B cell (primary cell): ENCODE results near the gene HIC1. TPM values are rescaled to one million over a fixed set of nuclear protein-coding genes. Genes with fewer than 3 reads are reported as not detected.

Experiments used
- ATAC-seq: fragments of 200-7000 bp; cut with Tn5 transposase; one replicate; pipeline ENCODE4 v1.10.0; 2021; ENCODE audit warnings: low read depth, mild to moderate bottlenecking, moderate number of reproducible peaks, moderate library complexity
- CTCF ChIA-PET: fragments of 350-600 bp; sonication (Branson Sonifier 250); formaldehyde crosslinking; loops from one replicate; lab custom pipeline; 2021; ENCODE audit warnings: antibody characterized with exemption, inconsistent platforms; lab: Charles Lee
- POLR2A ChIA-PET: fragments of 350-600 bp; sonication (Branson Sonifier 250); formaldehyde crosslinking; loops from one replicate; lab custom pipeline; 2021; ENCODE audit warnings: antibody characterized with exemption; lab: Charles Lee
- DNase-seq: peaks from one replicate; pipeline ENCODE4 v3.0.0; 2013
- H2AFZ ChIP-seq: 2 replicates; pipeline ENCODE4 v1.6.1; 2012; ENCODE audit warnings: mild to moderate bottlenecking, low read depth, low read length; ENCODE audit not compliant: insufficient read depth, poor library complexity, severe bottlenecking
- H3K27ac ChIP-seq, 2 donors: 1 replicate in 1 of 2; 2 replicates in 1 of 2; pipeline ENCODE4 v1.5.1; 2012 to 2013; ENCODE audit warnings: low read length in 2 of 2, mild to moderate bottlenecking in 2 of 2, moderate library complexity in 1 of 2
- H3K27me3 ChIP-seq, 4 experiments: fragments of 200-600 bp in 1 of 4; sonication (generic) in 1 of 4; replicated peaks in 1 of 4; 1 replicate in 2 of 4; 2 replicates in 2 of 4; pipeline versions ENCODE4 v1.6.1 to v1.7.0; 2013 to 2016; ENCODE audit warnings: low read length in 3 of 4, mild to moderate bottlenecking in 2 of 4, mixed read lengths in 1 of 4, moderate library complexity in 1 of 4; ENCODE audit not compliant: insufficient read depth in 4 of 4, control insufficient read depth in 3 of 4; ENCODE audit errors: control extremely low read depth in 1 of 4
- H3K36me3 ChIP-seq, 2 experiments: replicated peaks in 1 of 2; 1 replicate in 1 of 2; 2 replicates in 1 of 2; pipeline versions ENCODE4 v1.6.1 to v1.7.1; 2013; ENCODE audit warnings: low read length in 1 of 2; ENCODE audit not compliant: insufficient read depth in 2 of 2, control insufficient read depth in 1 of 2; ENCODE audit errors: control extremely low read depth in 1 of 2, extremely low read depth in 1 of 2
- H3K4me1 ChIP-seq, 2 donors: fragments of 200-600 bp in 1 of 2; sonication (generic) in 1 of 2; 1 replicate in 1 of 2; 2 replicates in 1 of 2; pipeline versions ENCODE4 v1.5.1 to v1.6.1; 2013 to 2017; ENCODE audit warnings: low read length in 2 of 2; ENCODE audit not compliant: control insufficient read depth in 2 of 2, insufficient read depth in 2 of 2
- H3K4me2 ChIP-seq: replicated peaks from 2 replicates; pipeline ENCODE3; 2012; ENCODE audit warnings: mild to moderate bottlenecking, low read depth, low read length; ENCODE audit not compliant: poor library complexity, severe bottlenecking
- H3K4me3 ChIP-seq, 5 experiments: fragments of 200-600 bp in 1 of 5; sonication (generic) in 1 of 5; 1 replicate in 3 of 5; 2 replicates in 2 of 5; pipeline versions ENCODE4 v1.5.1 to v1.7.0; 2011 to 2016; ENCODE audit warnings: low read length in 4 of 5, mild to moderate bottlenecking in 4 of 5, low read depth in 2 of 5, control low read depth in 1 of 5, moderate library complexity in 1 of 5; ENCODE audit not compliant: insufficient read depth in 1 of 5; ENCODE audit errors: control extremely low read depth in 1 of 5, extremely low read depth in 1 of 5
- H3K79me2 ChIP-seq: fragments of 200-600 bp; sonication (generic); one replicate; pipeline ENCODE4 v1.6.0; 2016; ENCODE audit warnings: low read length; ENCODE audit not compliant: control insufficient read depth, insufficient read depth
- H3K9ac ChIP-seq: fragments of 200-600 bp; sonication (generic); 2 replicates; pipeline ENCODE4 v1.6.1; 2017; ENCODE audit warnings: mild to moderate bottlenecking, low read length, moderate library complexity
- H3K9me3 ChIP-seq, 3 donors: one replicate each; pipeline versions ENCODE4 v1.6.1 to v1.7.1; 2013; ENCODE audit warnings: low read length in 2 of 3; ENCODE audit not compliant: control insufficient read depth in 2 of 3, insufficient read depth in 1 of 3; ENCODE audit errors: control extremely low read depth in 1 of 3
- H4K20me1 ChIP-seq: 2 replicates; pipeline ENCODE4 v1.6.0; 2012; ENCODE audit warnings: mild to moderate bottlenecking, low read length; ENCODE audit not compliant: insufficient read depth, control insufficient read depth, poor library complexity, severe bottlenecking
- H3K27ac Mint-ChIP-seq: one replicate; pipeline ENCODE4 v1.8.0; 2021; ENCODE audit warnings: mixed read lengths
- H3K27me3 Mint-ChIP-seq: one replicate; pipeline ENCODE4 v1.8.0; 2021; ENCODE audit warnings: mixed read lengths
- H3K4me1 Mint-ChIP-seq: one replicate; pipeline ENCODE4 v1.8.0; 2021; ENCODE audit warnings: mixed read lengths
- H3K4me3 Mint-ChIP-seq: one replicate; pipeline ENCODE4 v1.8.0; 2021; ENCODE audit warnings: mixed read lengths
- H3K9me3 Mint-ChIP-seq: one replicate; pipeline ENCODE4 v1.8.0; 2022; ENCODE audit warnings: mixed read lengths; ENCODE audit not compliant: insufficient read depth
- CTCF ChIP-seq: fragments of 200-600 bp; IDR thresholded peaks from one replicate; pipeline ENCODE4 v1.8.0; 2022; ENCODE audit warnings: antibody characterized with exemption, mild to moderate bottlenecking
- EZH2 ChIP-seq: IDR thresholded peaks from 2 replicates; pipeline ENCODE4 v1.6.1; 2012; ENCODE audit warnings: borderline replicate concordance, low read depth, mild to moderate bottlenecking, moderate library complexity, low read length; ENCODE audit not compliant: insufficient read depth, poor library complexity, severe bottlenecking
- WGBS: methylation state at CpG from one replicate; pipeline ENCODE4 v1.1.5; 2013; ENCODE audit warnings: missing lambda C conversion rate; ENCODE audit not compliant: insufficient coverage; 5-methylcytosine and 5-hydroxymethylcytosine counted together
- intact Hi-C: fragments of 100-400 bp; cut with micrococcal nuclease; formaldehyde crosslinking; loops from one replicate; pipeline ENCODE4 v1.10.0; 2022
- polyA plus RNA-seq: library from polyadenylated mRNA; depleted of rRNA; stranded (reverse); fragments of >200 nt; gene quantifications from 2 replicates; pipeline ENCODE4 v1.2.3, GENCODE V29; 2012
- total RNA-seq, 2 donors: library from RNA; stranded (reverse); fragments of 120-200 nt in 1 of 2; gene quantifications; 1 replicate in 1 of 2; 2 replicates in 1 of 2; pipeline versions ENCODE4 v1.2.3 to v1.2.4, GENCODE V29; 2013 to 2022

Gene HIC1
- total and polyA plus RNA-seq, 2 donors (not counting 1 experiment from before 2014, with no cell fraction given) = 0.46 to 1.9 TPM

GRCh38 chr17:2055292-2056205 lies 646 bp downstream of the HIC1 start:
- Histone ChIP-seq H3K4me2 (peak overlapping the region; percentile 95), H3K4me1 (peaks cover 60 to 75% of the 10 kb centered on the region in 2 donors), H4K20me1 (peaks cover 39% of the 10 kb centered on the region), H3K4me3 (peak overlapping the region in 3 of 5 experiments; percentile 44 to 57 (median 52)), H3K27me3 (peaks cover 0 to 62% (median 14%) of the 10 kb centered on the region in 4 experiments), H2AFZ (peak overlapping the region; percentile 54), H3K36me3 (no peaks in the 10 kb centered on the region), H3K9ac (peak overlapping the region; percentile 59), H3K79me2 (no peaks in the 10 kb centered on the region), H3K27ac (no peak overlapping the region), H3K9me3 (peaks cover 0 to 19% (median 0%) of the 10 kb centered on the region in 3 donors)
- CTCF ChIA-PET = interaction anchor here (0.6 to 8.1 kb wide), 33 partner anchors 9 to 297 kb away, joined by 3 to 330 read pairs (median 4); no protein-coding TSS in a partner anchor
- Mint-ChIP-seq H3K4me3 (peak overlapping the region; percentile 82), H3K27ac (no peak overlapping the region), H3K27me3 (peaks cover 7% of the 10 kb centered on the region), H3K9me3 (no peaks in the 10 kb centered on the region), H3K4me1 (peaks cover 43% of the 10 kb centered on the region)
- TF ChIP-seq CTCF (no peak), EZH2 (peak; percentile 58)
- DNase-seq = peak; percentile 62
- WGBS = under 1% methylated on average over 110 of the region's 113 CpGs
- intact Hi-C loops = loop anchor here (1.0 to 10.0 kb wide), 3 partner anchors 34 to 297 kb away; no protein-coding TSS in a partner anchor
- ATAC-seq = peak; percentile 1
- POLR2A ChIA-PET = interaction anchor here (0.6 to 1.6 kb wide), 4 partner anchors 34 to 620 kb away, joined by 3 to 10 read pairs (median 4); no protein-coding TSS in a partner anchor
